ENCODE data around the gene CDH16. TPM values are rescaled to one million over a fixed set of nuclear protein-coding genes. Genes with fewer than 3 reads are reported as not detected.

CDH16 gene
- total and polyA plus RNA-seq, 2 of the 13 experiments (the other 11 are each of a cell fraction or from before 2014, with no cell fraction given) = 2.7 to 3.9 TPM

DNA sequence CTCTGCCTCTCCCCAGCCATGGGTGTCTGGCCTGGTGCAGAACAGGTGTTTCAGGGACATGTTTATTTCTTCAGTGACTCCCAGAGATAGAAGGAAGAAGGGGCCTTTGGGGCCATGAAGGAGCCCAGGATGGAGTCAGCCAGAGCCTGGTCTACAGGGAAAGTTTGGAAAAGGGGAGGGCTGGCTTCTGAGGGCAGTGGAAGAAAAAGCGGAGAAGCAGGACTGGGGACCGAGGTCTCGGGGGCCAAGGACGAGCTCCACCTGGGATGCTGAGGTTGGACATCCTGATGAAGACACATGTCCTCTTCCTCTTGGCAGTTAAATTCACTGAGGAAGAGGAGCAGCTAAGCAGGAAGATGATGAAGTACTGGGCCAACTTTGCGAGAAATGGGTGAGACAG, 24.3 kb upstream of the CDH16 start:
- 94% methylated on average over 5 of the region's 5 CpGs for WGBS (ENCODE audit: low lambda C conversion rate)
- CTCF ChIA-PET (ENCODE audit: low intra/inter-chr PET ratio, low total read pairs) = no interaction called here
- POLR2A ChIA-PET = interaction anchor here (1.2 to 1.4 kb wide), 2 partner anchors 9 to 37 kb away, joined by 3 read pairs; partner anchors contain the start of gene CIAO2B
- Histone ChIP-seq H3K79me2 (ENCODE audit: insufficient read depth, low read length) (no peaks in the 10 kb centered on the region), H4K20me1 (ENCODE audit: insufficient read depth, low read length) (no peaks in the 10 kb centered on the region; the same call in 1 of the 2 replicates), H3K4me2 (ENCODE audit: low read depth, low read length) (no peak overlapping the region), H2AFZ (ENCODE audit: low read length) (no peak overlapping the region), H3K36me3 (replicated peaks in 1 of 2; ENCODE audit: control insufficient read depth in 1 of 2, insufficient read depth in 2 of 2, low read length in 2 of 2) (peaks cover 32 to 60% of the 10 kb centered on the region in 2 experiments), H3K9ac (ENCODE audit: insufficient read depth, low read depth, low read length) (no peak overlapping the region), H3K9me3 (ENCODE audit: low read length) (no peaks in the 10 kb centered on the region), H3K4me3 (replicated peaks in 1 of 3; ENCODE audit: insufficient read depth in 1 of 3, low read depth in 2 of 3, low read length in 3 of 3) (no peak overlapping the region), H3K4me1 (ENCODE audit: insufficient read depth, low read length) (peaks cover 21% of the 10 kb centered on the region), H3K27ac (ENCODE audit: extremely low read length, insufficient read depth, low read length) (no peak overlapping the region), H3K27me3 (ENCODE audit: control insufficient read depth in 1 of 2, insufficient read depth in 2 of 2, low read length in 2 of 2) (peaks cover 0 to under 1% of the 10 kb centered on the region in 2 experiments; a peak in 1 of 5 replicates)
- TF ChIP-seq RELA (CRISPR knock-in tag; IDR thresholded peaks at IDR 0.05) (no peak), GLMP (CRISPR knock-in tag; IDR thresholded peaks at IDR 0.05; ENCODE audit: borderline replicate concordance) (no peak), MNT (IDR thresholded peaks at IDR 0.05) (no peak), ZNF224 (CRISPR knock-in tag; IDR thresholded peaks at IDR 0.05) (no peak), ZNF652 (CRISPR knock-in tag; IDR thresholded peaks at IDR 0.05; ENCODE audit: borderline replicate concordance, low read depth) (no peak)
- intact Hi-C loops (cut with micrococcal nuclease; ENCODE audit: unreplicated experiment) (no loop called here), in situ Hi-C loops (cut with HindIII; ENCODE audit: extremely low pct_ligation_motif_present, low pct_unique_long_range_greater_than_20kb) (no loop called here)
- ATAC-seq (no peak), DNase-seq (ENCODE audit: low spot score) (no peak), FAIRE-seq (no peak)
- no TSS peak for BruUV-seq (replicated peaks)

DNA sequence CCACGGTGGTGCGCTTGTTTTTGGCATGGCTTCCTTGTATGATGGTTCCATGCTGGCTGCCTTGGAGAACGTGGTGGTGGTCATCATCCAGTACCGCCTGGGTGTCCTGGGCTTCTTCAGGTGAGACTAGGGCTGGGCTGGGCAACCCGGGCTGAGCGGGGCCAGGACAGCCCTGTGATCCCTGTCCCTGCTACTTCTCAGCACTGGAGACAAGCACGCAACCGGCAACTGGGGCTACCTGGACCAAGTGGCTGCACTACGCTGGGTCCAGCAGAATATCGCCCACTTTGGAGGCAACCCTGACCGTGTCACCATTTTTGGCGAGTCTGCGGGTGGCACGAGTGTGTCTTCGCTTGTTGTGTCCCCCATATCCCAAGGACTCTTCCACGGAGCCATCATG, 21.6 kb upstream of the CDH16 start:
- peaks cover 31% of the 10 kb centered on the region for H3K4me1 ChIP-seq (ENCODE audit: insufficient read depth, low read length)
- no peak for DNase-seq (ENCODE audit: low spot score)
- POLR2A ChIA-PET = no interaction called here
- TF ChIP-seq AGO2 (optimal IDR thresholded peaks at IDR 0.05; ENCODE audit: low read depth, low read length) (peak; percentile 70), FOXJ3 (CRISPR knock-in tag; IDR thresholded peaks at IDR 0.05; ENCODE audit: borderline replicate concordance) (no peak), ZNF414 (CRISPR knock-in tag; IDR thresholded peaks at IDR 0.05) (no peak), RBFOX2 (IDR thresholded peaks at IDR 0.05; ENCODE audit: low read depth, low read length) (peak; percentile 52; the same call in 1 of the 2 replicates), ZNF574 (CRISPR knock-in tag; IDR thresholded peaks at IDR 0.05) (0 out of 2 replicates have a peak, but pooled peaks have one; percentile 14)

More for the DNA sequence above, 21.6 kb upstream of the CDH16 start:
- FAIRE-seq (no peak), ATAC-seq (no peak)
- 98% methylated on average over 7 of the region's 16 CpGs for WGBS (ENCODE audit: low lambda C conversion rate)
- Histone ChIP-seq H2AFZ (ENCODE audit: low read length) (no peak overlapping the region), H3K4me3 (replicated peaks in 1 of 3; ENCODE audit: insufficient read depth in 1 of 3, low read depth in 2 of 3, low read length in 3 of 3) (no peak overlapping the region), H3K27me3 (ENCODE audit: control insufficient read depth in 1 of 2, insufficient read depth in 2 of 2, low read length in 2 of 2) (no peaks in the 10 kb centered on the region), H3K27ac (ENCODE audit: extremely low read length, insufficient read depth, low read length) (no peak overlapping the region), H3K36me3 (replicated peaks in 1 of 2; ENCODE audit: control insufficient read depth in 1 of 2, insufficient read depth in 2 of 2, low read length in 2 of 2) (peaks cover 32 to 60% of the 10 kb centered on the region in 2 experiments), H3K9me3 (ENCODE audit: low read length) (no peaks in the 10 kb centered on the region), H3K4me2 (ENCODE audit: low read depth, low read length) (no peak overlapping the region), H4K20me1 (ENCODE audit: insufficient read depth, low read length) (no peaks in the 10 kb centered on the region; the same call in 1 of the 2 replicates), H3K9ac (ENCODE audit: insufficient read depth, low read depth, low read length) (no peak overlapping the region), H3K79me2 (ENCODE audit: insufficient read depth, low read length) (peaks cover 16% of the 10 kb centered on the region)
- in situ Hi-C loops (cut with HindIII; ENCODE audit: extremely low pct_ligation_motif_present, low pct_unique_long_range_greater_than_20kb) = no loop called here
- CTCF ChIA-PET (ENCODE audit: low intra/inter-chr PET ratio, low total read pairs) = no interaction called here
- intact Hi-C loops (cut with micrococcal nuclease; ENCODE audit: unreplicated experiment) = no loop called here
- BruUV-seq (replicated peaks) = no TSS peak

Data from HepG2 (cell line).